Mesodermal cell (in vitro differentiated cells): ENCODE data around the gene MRE11.

Experiments used
- H3K27ac ChIP-seq: 2 replicates; pipeline ENCODE4 v1.7.0; 2013; ENCODE audit warnings: mild to moderate bottlenecking, low read depth, low read length, moderate library complexity; ENCODE audit not compliant: severe bottlenecking
- H3K36me3 ChIP-seq: 2 replicates; pipeline ENCODE4 v1.7.1; 2013; ENCODE audit warnings: mild to moderate bottlenecking, low read length, moderate library complexity; ENCODE audit not compliant: control insufficient read depth, insufficient read depth
- H3K4me1 ChIP-seq: one replicate; pipeline ENCODE4 v1.7.1; 2013; ENCODE audit warnings: mild to moderate bottlenecking, low read length; ENCODE audit not compliant: insufficient read depth, control insufficient read depth, poor library complexity, severe bottlenecking
- H3K4me3 ChIP-seq: 2 replicates; pipeline ENCODE4 v1.7.0; 2013; ENCODE audit warnings: low read length, control low read depth, mild to moderate bottlenecking; ENCODE audit not compliant: insufficient read depth, poor library complexity, severe bottlenecking; ENCODE audit errors: extremely low read depth
- H3K9me3 ChIP-seq: 2 replicates; pipeline ENCODE4 v1.7.1; 2013; ENCODE audit warnings: mild to moderate bottlenecking, low read length, moderate library complexity; ENCODE audit not compliant: control insufficient read depth
- WGBS, 2 experiments: methylation state at CpG; one replicate each; pipeline ENCODE4 v1.1.5; 2013; ENCODE audit warnings: missing lambda C conversion rate in 2 of 2; ENCODE audit not compliant: insufficient coverage in 2 of 2; 5-methylcytosine and 5-hydroxymethylcytosine counted together

MRE11 gene

DNA sequence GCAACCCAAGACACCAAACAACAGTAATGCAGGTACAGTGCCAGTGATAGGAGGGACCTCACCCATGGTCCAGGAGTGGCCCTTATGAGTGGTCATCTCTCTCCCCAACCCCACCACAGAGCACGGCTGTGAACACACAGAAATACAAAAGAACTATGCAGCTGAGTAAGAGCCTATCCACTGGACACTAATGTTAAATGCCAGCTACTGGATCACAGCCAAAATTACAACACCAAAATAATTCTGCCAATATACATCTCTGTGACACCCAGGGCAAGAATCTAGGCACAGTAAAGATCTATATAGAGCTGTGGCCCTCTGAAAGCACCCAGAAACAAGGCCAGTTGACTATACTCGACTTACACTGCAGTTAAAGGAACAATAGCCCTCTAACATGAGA is 69.6 kb downstream of the MRE11 start:
- H3K4me3 ChIP-seq = no peak overlapping the region
- no peaks in the 10 kb centered on the region for H3K9me3 ChIP-seq
- no peak overlapping the region for H3K27ac ChIP-seq
- WGBS, 2 experiments = 61 to 88% methylated on average over 1 to 2 of the region's 2 CpGs
- H3K4me1 ChIP-seq = no peaks in the 10 kb centered on the region
- H3K36me3 ChIP-seq = peaks cover 36% of the 10 kb centered on the region

GRCh38 chr11:94423507-94423906 is 70.1 kb downstream of the MRE11 start:
- Histone ChIP-seq H3K4me3 (no peak overlapping the region), H3K9me3 (no peaks in the 10 kb centered on the region), H3K27ac (no peak overlapping the region), H3K36me3 (peaks cover 31% of the 10 kb centered on the region), H3K4me1 (no peaks in the 10 kb centered on the region)
- WGBS, 2 experiments = 89 to 96% methylated on average over 3 of the region's 3 CpGs

DNA sequence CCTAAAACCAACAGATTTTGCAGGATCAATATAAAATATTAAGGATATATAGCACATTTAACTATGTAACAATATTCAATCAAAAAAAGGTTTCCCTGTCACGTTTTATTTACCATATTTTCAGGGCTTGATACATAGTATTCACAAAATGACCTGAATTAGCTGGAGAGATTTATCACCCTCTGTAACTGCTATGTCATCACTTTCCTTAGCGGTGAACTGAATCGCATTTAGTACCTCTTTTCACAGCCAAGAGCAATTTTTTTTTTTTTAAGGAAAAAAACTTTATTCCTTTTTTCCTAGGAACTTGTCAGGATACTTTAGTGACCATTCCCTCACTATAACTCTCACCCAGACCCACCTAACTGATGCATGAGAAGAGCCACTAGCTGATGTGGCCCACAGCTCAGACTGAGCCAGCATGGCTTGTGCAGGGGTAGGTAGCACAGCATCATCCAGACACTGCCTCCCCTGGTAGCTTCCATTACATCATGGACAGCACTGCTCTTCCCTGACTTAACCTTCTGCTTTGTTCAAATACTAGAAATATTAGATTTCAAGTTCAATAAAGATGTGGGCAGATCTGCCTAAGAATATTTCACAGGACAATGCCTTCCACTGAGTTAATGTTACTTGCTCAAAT is 75.4 kb downstream of the MRE11 start:
- Histone ChIP-seq H3K36me3 (peaks cover 13% of the 10 kb centered on the region), H3K9me3 (no peaks in the 10 kb centered on the region), H3K27ac (no peak overlapping the region), H3K4me1 (no peaks in the 10 kb centered on the region), H3K4me3 (no peak overlapping the region)
- WGBS, 2 experiments = 95 to 100% methylated on average over 2 to 3 of the region's 3 CpGs

DNA sequence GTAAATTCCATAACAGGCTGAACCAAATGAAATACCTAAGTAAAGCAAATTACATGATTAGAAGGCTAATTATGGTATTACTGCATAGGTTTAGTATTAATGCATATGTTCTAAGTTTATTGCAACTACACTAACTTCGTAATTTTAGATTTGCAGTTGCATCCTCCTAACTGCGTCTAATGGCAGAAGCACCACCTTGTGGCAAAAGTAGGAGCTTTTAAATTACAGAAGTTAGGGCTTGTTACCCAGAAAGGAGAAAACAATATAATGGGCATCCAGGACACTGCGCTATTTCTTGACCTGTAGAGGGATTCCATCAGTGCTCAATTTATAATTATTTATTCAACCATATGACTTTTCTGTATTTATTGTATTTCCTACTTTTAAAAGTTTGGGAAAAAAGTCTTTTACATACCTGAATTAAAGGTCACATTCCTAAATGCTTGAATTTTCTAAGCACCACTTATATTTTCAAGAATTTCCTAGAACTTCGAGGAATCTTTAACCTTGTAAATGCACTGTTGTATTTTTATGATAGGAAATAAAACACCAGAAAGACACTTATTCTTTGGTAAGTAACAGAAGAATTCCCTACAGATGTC is 76.2 kb downstream of the MRE11 start:
- peaks cover 13% of the 10 kb centered on the region for H3K36me3 ChIP-seq
- no peaks in the 10 kb centered on the region for H3K9me3 ChIP-seq
- H3K4me1 ChIP-seq = no peaks in the 10 kb centered on the region
- no peak overlapping the region for H3K27ac ChIP-seq
- no peak overlapping the region for H3K4me3 ChIP-seq
- no CpG with 5 or more reads among the region's 4 CpGs for WGBS, 2 experiments

DNA sequence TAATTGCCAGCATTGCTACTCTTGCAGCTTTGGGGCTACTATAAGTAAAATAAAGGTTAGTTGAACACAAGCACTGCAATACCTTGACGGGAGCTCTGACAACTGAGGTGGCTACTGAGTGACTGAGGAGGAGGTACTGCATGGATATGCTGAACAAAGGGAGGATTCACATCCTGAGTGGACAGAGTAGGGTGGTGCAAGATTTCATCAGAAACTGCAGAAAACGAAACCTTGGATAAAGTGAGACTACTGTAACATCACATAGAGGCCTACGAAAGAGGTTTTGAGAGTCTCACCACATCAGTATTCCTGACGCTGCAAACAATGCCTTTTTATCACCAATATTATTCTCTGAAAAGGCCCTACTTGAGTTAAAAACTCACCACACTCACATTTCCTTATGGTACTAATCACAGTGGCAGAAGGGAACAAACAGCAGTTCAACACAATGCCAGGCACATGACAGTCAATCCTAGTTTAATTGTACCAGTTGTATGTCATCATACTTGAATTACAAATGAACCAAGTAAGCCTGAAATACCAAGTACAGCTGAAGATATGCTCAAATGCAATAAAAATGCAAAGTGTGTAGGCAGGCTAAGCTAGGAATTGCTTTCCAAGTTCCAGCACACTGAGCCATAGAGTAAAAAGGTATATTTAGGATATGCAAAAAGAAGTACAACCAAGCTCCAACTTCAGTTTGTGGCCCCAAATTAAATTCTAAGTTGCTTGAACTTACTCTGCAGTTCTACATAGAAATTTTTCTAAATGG is 88.4 kb downstream of the MRE11 start:
- Histone ChIP-seq H3K4me3 (no peak overlapping the region), H3K27ac (no peak overlapping the region), H3K36me3 (no peaks in the 10 kb centered on the region), H3K9me3 (no peaks in the 10 kb centered on the region), H3K4me1 (no peaks in the 10 kb centered on the region)
- 89 to 91% methylated on average over 4 of the region's 4 CpGs for WGBS, 2 experiments

DNA sequence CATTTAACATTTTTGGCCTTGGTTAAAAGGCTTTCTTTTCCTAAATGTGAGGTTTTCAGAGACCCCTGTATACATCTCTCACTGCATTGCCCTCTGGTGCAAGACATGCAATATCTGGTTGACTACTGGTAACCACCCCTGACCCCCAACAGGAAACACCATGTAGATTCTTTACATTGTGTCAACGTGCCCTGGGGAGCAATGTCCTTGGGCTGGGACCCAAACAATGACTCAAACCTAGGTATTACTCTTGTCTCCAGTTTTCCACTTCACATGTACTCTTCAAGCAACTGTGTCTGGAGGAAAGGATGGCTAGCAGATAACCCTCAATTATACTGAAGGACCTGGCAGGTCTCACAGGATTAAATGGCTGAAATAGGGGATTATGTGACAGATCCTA is 91.3 kb downstream of the MRE11 start:
- no peaks in the 10 kb centered on the region for H3K9me3 ChIP-seq
- no peak overlapping the region for H3K4me3 ChIP-seq
- peaks cover 4% of the 10 kb centered on the region for H3K4me1 ChIP-seq
- no peak overlapping the region for H3K27ac ChIP-seq
- WGBS, 2 experiments = 50% methylated on average over 1 of the region's 1 CpG; no CpG with 5 or more reads in 1 of the 2 experiments
- no peaks in the 10 kb centered on the region for H3K36me3 ChIP-seq

GRCh38 chr11:94401773-94402265 is 91.8 kb downstream of the MRE11 start:
- Histone ChIP-seq H3K9me3 (no peaks in the 10 kb centered on the region), H3K4me3 (peak overlapping the region; percentile 42), H3K36me3 (no peaks in the 10 kb centered on the region), H3K4me1 (peaks cover 4% of the 10 kb centered on the region), H3K27ac (no peak overlapping the region)
- WGBS, 2 experiments = 45 to 56% methylated on average over 7 to 10 of the region's 10 CpGs

GRCh38 chr11:94400839-94401772 is 92.5 kb downstream of the MRE11 start, which contains the start of gene GPR83:
Gene GPR83 (minus strand): TSS chr11:94401419. CDS start chr11:94401247, 172 bp downstream.
- Histone ChIP-seq H3K4me3 (peak within 1 kb of the TSS; percentile 42), H3K27ac (no peak within 1 kb of the TSS), H3K36me3 (no peaks in the 10 kb centered on the region), H3K9me3 (no peaks in the 10 kb centered on the region), H3K4me1 (peaks cover 4% of the 10 kb centered on the region)
- 9 to 11% methylated on average over 46 to 54 of the region's 73 CpGs for WGBS, 2 experiments

DNA sequence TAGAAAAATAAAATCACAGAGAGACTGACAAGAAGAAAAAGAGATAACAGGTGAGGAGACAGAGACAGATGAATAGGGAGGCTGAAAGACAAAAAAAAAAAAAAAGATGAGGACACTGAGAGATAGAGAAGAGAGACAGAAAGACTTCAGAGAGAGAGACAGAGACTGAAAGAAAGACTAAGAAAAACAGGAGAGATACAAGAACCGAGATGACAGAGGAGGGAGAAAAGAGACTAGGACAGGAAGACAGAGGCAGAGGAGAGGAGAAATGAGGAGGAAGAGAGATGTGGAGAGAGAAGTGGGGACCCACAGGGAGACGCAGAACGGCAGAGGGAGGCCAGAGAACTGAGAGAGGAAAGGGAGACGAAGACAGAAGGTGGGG is 93.2 kb downstream of the MRE11 start:
- Histone ChIP-seq H3K4me1 (peaks cover 4% of the 10 kb centered on the region), H3K4me3 (no peak overlapping the region), H3K27ac (no peak overlapping the region), H3K9me3 (no peaks in the 10 kb centered on the region), H3K36me3 (no peaks in the 10 kb centered on the region)
- 57 to 63% methylated on average over 4 of the region's 4 CpGs for WGBS, 2 experiments

- WGBS, 2 experiments = 88 to 98% methylated on average over 4 of the region's 4 CpGs
- no peak overlapping the region for H3K4me3 ChIP-seq
These were observed 93.6 kb downstream of the MRE11 start for GRCh38 chr11:94400050-94400449.

More at GRCh38 chr11:94400050-94400449, 93.6 kb downstream of the MRE11 start:
- Histone ChIP-seq H3K4me1 (peaks cover 4% of the 10 kb centered on the region), H3K9me3 (no peaks in the 10 kb centered on the region), H3K36me3 (no peaks in the 10 kb centered on the region), H3K27ac (no peak overlapping the region)
